Activated CD8-positive, alpha-beta T cell treated with anti-CD3 and anti-CD28 coated beads, Interleukin-2, amount 10 ng/mL, durations not matched to agents 7 days and 5 days (primary cell): ENCODE data around the gene MARK2. TPM values are rescaled to one million over a fixed set of nuclear protein-coding genes. Genes with fewer than 3 reads are reported as not detected.

Experiments
- ATAC-seq: fragments of 150-1000 bp; cut with Tn5 transposase; one replicate; pipeline ENCODE4 v1.10.0; 2021; ENCODE audit warnings: moderate library complexity
- CTCF ChIA-PET: fragments of 350-600 bp; sonication (Branson Sonifier 250); formaldehyde crosslinking; loops from one replicate; lab custom pipeline; 2021; ENCODE audit warnings: antibody characterized with exemption; lab: Charles Lee
- POLR2A ChIA-PET: fragments of 350-600 bp; sonication (Branson Sonifier 250); formaldehyde crosslinking; loops from one replicate; lab custom pipeline; 2021; ENCODE audit warnings: antibody characterized with exemption; lab: Charles Lee
- DNase-seq: peaks from one replicate; pipeline ENCODE4 v3.0.0-alpha.2; 2020
- H3K27ac Mint-ChIP-seq: one replicate; pipeline ENCODE4 v1.8.0; 2021; ENCODE audit warnings: mild to moderate bottlenecking, mixed read lengths
- H3K27me3 Mint-ChIP-seq: one replicate; pipeline ENCODE4 v1.8.0; 2021; ENCODE audit warnings: low read depth, mixed read lengths
- H3K36me3 Mint-ChIP-seq: one replicate; pipeline ENCODE4 v1.8.0; 2021; ENCODE audit warnings: low read depth, mixed read lengths
- H3K4me1 Mint-ChIP-seq: one replicate; pipeline ENCODE4 v1.8.0; 2021; ENCODE audit warnings: low read depth, mixed read lengths
- H3K4me3 Mint-ChIP-seq: one replicate; pipeline ENCODE4 v1.8.0; 2021; ENCODE audit warnings: mild to moderate bottlenecking, mixed read lengths
- H3K9me3 Mint-ChIP-seq: one replicate; pipeline ENCODE4 v1.8.0; 2022; ENCODE audit warnings: mixed read lengths; ENCODE audit not compliant: insufficient read depth
- total RNA-seq, 2 experiments: library from RNA; stranded (reverse); gene quantifications; one replicate each; pipeline ENCODE4 v1.2.3, GENCODE V29; 2021

Gene MARK2
- total RNA-seq, 2 experiments from 2014 or later, result 62.1 to 68.6 TPM

DNA sequence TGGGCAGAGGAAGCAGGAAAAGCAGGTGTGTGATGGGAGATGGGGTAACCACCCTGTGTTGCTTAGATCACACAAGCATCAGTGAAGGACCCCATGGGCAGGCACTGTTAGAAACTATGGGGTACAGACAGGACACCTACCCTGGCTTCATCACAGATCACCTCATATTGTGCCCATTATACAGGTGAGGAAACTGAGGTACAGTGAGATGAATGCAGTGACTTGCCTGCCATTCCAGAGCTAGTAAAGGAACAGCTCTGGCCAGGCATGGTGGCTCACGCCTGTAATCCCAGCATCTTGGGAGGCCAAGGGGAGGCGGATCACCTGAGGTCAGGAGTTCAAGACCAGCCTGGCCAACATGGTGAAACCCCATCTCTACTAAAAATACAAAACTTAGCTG, 5.9 kb upstream of the MARK2 start:
- no peak for ATAC-seq
- H3K27me3 Mint-ChIP-seq, result no peaks in the 10 kb centered on the region
- CTCF ChIA-PET, result interaction anchor here (1.0 to 8.2 kb wide), 5 partner anchors 55 to 315 kb away, joined by 3 to 188 read pairs (median 5); no protein-coding TSS in a partner anchor

GRCh38 chr11:63834535-63835157, 4.3 kb upstream of the MARK2 start:
- ATAC-seq (no peak), DNase-seq (no peak)
- H3K4me1 Mint-ChIP-seq, result peaks cover 37% of the 10 kb centered on the region
- ChIA-PET POLR2A (interaction anchor here (0.6 kb wide), 2 partner anchors 143 to 240 kb away, joined by 3 read pairs; no protein-coding TSS in a partner anchor), CTCF (interaction anchor here (1.4 to 8.2 kb wide), 4 partner anchors 54 to 313 kb away, joined by 3 to 188 read pairs (median 58); no protein-coding TSS in a partner anchor)
- H3K27me3 Mint-ChIP-seq, result no peaks in the 10 kb centered on the region
- no peak overlapping the region for H3K4me3 Mint-ChIP-seq
- peaks cover 4% of the 10 kb centered on the region for H3K36me3 Mint-ChIP-seq
- no peak overlapping the region for H3K27ac Mint-ChIP-seq
- H3K9me3 Mint-ChIP-seq, result no peaks in the 10 kb centered on the region

More for the DNA sequence above, 5.9 kb upstream of the MARK2 start:
- Mint-ChIP-seq H3K4me3 (no peak overlapping the region), H3K4me1 (peaks cover 33% of the 10 kb centered on the region), H3K27ac (no peak overlapping the region), H3K36me3 (peaks cover 5% of the 10 kb centered on the region), H3K9me3 (no peaks in the 10 kb centered on the region)
- POLR2A ChIA-PET, result interaction anchor here (1.0 kb wide), 1 partner anchor 42 kb away, joined by 3 read pairs; no protein-coding TSS in a partner anchor
- DNase-seq, result no peak

DNA sequence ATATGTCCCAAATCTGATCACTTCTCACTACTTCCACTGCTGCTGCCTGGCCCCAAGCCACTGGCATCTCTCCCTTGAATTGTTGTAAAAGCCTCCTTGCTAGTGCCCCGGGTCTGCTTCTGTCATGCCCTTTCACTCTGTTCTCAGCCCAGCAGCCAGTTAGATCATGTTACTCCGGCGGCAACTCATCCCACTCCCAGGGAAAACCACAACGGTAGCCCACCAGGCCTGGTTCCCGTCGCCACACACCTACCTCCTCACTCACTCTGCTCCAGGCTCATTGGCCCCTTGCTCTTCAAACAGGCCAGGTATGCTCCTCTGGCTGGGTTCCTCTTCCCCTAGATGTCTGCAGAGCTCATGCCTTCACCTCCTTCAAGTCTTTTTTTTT, 3.8 kb upstream of the MARK2 start:
- H3K4me3 Mint-ChIP-seq, result no peak overlapping the region
- H3K4me1 Mint-ChIP-seq, result peaks cover 36% of the 10 kb centered on the region
- ChIA-PET CTCF (interaction anchor here (1.3 to 8.2 kb wide), 9 partner anchors 53 to 316 kb away, joined by 3 to 188 read pairs (median 34); no protein-coding TSS in a partner anchor), POLR2A (interaction anchor here (0.6 kb wide), 1 partner anchor 142 kb away, joined by 3 read pairs; no protein-coding TSS in a partner anchor)
- H3K27ac Mint-ChIP-seq, result peak overlapping the region; percentile 41
- H3K9me3 Mint-ChIP-seq, result no peaks in the 10 kb centered on the region
- ATAC-seq (no peak), DNase-seq (no peak)
- peaks cover 7% of the 10 kb centered on the region for H3K36me3 Mint-ChIP-seq
- H3K27me3 Mint-ChIP-seq, result no peaks in the 10 kb centered on the region

DNA sequence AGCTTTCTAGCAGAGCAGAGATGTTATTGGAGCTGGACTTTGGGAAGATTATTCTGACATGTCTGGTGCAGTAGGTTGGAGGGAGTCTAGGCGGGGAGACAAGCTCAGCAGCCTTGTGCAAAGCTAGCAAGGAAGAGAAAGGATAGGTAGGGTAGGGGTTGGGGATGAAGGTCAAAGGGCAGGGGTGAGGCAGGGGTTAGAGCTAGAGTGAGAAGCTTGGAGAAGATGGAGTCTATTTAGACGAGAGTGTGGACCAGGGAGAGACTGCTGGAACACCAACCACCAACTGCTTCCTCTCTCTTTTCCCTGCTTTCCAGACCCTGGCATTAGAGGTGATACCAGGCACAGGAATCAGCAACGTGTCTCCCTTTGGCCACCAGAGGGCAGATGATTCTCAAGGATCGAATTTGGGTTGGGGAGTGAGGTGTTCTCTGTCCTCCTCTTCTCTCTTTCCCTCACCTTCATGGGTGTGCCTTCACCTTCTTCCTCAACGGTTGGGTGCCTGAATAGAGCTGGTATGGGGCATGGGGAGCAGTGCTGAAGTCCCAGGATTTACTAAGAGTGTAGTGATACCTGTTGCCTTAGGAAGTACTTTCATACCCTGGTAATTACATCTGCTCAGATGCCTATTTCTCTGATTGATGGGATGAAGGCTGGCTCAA, 1.8 kb upstream of the MARK2 start:
- H3K27ac Mint-ChIP-seq, result peak overlapping the region; percentile 85
- H3K4me1 Mint-ChIP-seq, result peaks cover 53% of the 10 kb centered on the region
- ATAC-seq (no peak), DNase-seq (peak; percentile 84)
- POLR2A ChIA-PET, result interaction anchor here (1.0 kb wide), 2 partner anchors 101 to 109 kb away, joined by 3 read pairs; no protein-coding TSS in a partner anchor
- H3K27me3 Mint-ChIP-seq, result no peaks in the 10 kb centered on the region
- peak overlapping the region; percentile 85 for H3K4me3 Mint-ChIP-seq
- peaks cover 25% of the 10 kb centered on the region for H3K36me3 Mint-ChIP-seq
- no peaks in the 10 kb centered on the region for H3K9me3 Mint-ChIP-seq
- CTCF ChIA-PET, result interaction anchor here (0.6 to 8.2 kb wide), 51 partner anchors 8 to 481 kb away, joined by 3 to 188 read pairs (median 7); partner anchors contain the start of genes COX8A, NAA40, OTUB1 and PRDX5

DNA sequence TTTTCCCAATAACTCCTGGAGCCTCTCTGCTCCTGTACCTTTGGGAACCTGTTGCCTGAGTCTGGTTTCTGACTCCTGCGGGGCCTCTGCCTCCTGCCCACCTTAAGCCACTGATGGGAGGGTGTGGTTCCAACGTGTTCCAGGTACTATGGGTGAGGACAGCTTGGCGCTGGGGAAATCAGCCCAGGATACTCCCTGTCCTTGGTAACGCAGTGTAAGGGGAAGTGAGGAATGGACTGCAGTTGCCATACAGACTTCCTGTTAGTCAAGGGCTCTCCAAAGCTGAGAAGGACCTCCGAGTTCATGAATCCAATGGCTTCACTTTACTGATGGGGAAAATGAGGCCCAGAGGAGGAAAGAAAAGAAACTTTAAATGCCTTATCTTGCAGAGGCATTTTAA, 1.2 kb upstream of the MARK2 start:
- POLR2A ChIA-PET, result interaction anchor here (1.0 to 1.2 kb wide), 2 partner anchors 101 to 108 kb away, joined by 3 to 5 read pairs; no protein-coding TSS in a partner anchor
- peaks cover 30% of the 10 kb centered on the region for H3K36me3 Mint-ChIP-seq
- no peaks in the 10 kb centered on the region for H3K9me3 Mint-ChIP-seq
- peaks cover 53% of the 10 kb centered on the region for H3K4me1 Mint-ChIP-seq
- H3K27me3 Mint-ChIP-seq, result no peaks in the 10 kb centered on the region
- ATAC-seq (no peak), DNase-seq (no peak)
- peak overlapping the region; percentile 85 for H3K27ac Mint-ChIP-seq
- peak overlapping the region; percentile 85 for H3K4me3 Mint-ChIP-seq
- CTCF ChIA-PET, result interaction anchor here (0.6 to 8.2 kb wide), 50 partner anchors 8 to 480 kb away, joined by 3 to 188 read pairs (median 8); partner anchors contain the start of genes NAA40, OTUB1, PRDX5 and RCOR2

DNA sequence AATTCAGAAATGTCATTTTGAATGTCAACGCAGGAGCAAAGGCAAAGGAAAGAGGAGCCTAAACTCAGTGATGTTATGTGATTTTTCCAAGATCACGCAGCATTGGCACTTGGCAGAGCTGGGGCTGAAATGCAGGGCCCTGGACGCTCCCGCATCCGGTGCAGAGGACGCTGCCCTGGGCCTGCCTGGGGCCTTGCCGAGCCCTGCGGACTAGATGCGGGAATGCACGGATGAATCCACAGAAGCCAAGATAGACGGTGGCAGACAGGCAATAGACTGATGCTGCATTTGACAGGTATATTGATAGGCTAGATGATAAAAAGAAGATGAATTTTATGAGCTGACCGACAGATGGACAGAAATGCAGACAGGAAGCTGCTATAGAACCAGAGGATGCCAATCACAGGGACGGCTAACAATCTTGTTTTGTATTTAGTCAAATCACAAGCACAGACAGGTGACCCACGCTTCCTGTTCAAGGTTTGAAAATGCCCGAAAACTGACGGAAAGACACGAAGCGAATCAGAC, 696 bp upstream of the MARK2 start:
- no peak for DNase-seq
- Mint-ChIP-seq H3K27ac (peak overlapping the region; percentile 85), H3K27me3 (no peaks in the 10 kb centered on the region)

DNA sequence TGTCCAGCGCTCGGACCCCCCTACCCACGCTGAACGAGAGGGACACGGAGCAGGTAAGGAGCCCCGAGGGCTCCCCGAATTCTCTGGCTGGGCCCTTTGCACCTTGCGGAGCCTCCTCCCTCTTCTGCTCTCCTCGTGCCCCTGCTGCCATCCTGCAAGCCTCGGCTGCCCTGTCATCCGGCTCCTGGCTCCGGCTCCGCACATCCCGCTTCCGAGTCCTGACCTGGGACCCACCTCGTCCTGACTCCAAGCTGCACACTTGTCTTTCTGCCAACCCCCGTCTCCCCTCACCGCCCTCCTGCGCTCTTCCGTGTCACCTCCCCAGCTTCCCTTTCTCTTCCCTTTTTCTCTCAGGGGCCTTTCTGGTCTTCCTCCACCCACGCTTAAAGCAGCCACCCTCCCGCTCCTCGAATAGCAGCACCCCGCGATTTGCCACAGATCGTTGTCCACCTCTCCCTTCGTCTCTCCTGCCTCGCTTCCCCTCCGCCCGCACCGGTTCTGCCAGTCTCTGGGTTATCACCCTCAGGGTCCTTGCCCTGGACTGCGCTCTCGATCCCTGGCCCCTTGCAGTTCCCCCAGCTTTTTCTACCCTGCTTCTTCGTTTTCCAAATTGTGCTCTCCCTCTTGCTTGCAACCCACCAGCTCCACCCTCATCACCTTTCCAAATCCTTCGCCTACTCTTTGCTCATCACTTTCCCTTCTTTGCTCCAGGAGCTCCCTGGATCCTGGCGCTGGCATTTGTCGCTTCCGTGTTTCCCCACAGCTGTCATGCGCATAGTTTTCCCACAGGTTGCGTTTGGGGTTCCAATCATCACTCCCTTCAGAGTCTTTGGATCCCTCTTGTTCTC, 822 bp downstream of the MARK2 start:
- Mint-ChIP-seq H3K27ac (peak overlapping the region; percentile 82), H3K4me3 (peak overlapping the region; percentile 86), H3K27me3 (no peaks in the 10 kb centered on the region), H3K4me1 (peaks cover 67% of the 10 kb centered on the region), H3K36me3 (peaks cover 44% of the 10 kb centered on the region), H3K9me3 (no peaks in the 10 kb centered on the region)
- POLR2A ChIA-PET, result interaction anchor here (0.5 to 2.0 kb wide), 10 partner anchors 8 to 405 kb away, joined by 3 to 5 read pairs (median 4); partner anchors contain the start of genes NAA40 and RTN3
- CTCF ChIA-PET, result interaction anchor here (0.6 to 8.2 kb wide), 8 partner anchors 10 to 105 kb away, joined by 3 to 188 read pairs (median 16); partner anchors contain the start of gene ZFTA
- peak; percentile 39 for DNase-seq
- no peak for ATAC-seq

More for the DNA sequence above, 696 bp upstream of the MARK2 start:
- Mint-ChIP-seq H3K9me3 (no peaks in the 10 kb centered on the region), H3K36me3 (peaks cover 34% of the 10 kb centered on the region), H3K4me3 (peak overlapping the region; percentile 85), H3K4me1 (peaks cover 56% of the 10 kb centered on the region)
- POLR2A ChIA-PET, result interaction anchor here (1.0 to 1.8 kb wide), 10 partner anchors 10 to 157 kb away, joined by 3 to 5 read pairs (median 4); partner anchors contain the start of genes NAA40 and RTN3
- no peak for ATAC-seq
- CTCF ChIA-PET, result interaction anchor here (0.7 to 8.2 kb wide), 44 partner anchors 9 to 479 kb away, joined by 3 to 188 read pairs (median 8); partner anchors contain the start of genes NAA40, OTUB1, PRDX5 and RCOR2

DNA sequence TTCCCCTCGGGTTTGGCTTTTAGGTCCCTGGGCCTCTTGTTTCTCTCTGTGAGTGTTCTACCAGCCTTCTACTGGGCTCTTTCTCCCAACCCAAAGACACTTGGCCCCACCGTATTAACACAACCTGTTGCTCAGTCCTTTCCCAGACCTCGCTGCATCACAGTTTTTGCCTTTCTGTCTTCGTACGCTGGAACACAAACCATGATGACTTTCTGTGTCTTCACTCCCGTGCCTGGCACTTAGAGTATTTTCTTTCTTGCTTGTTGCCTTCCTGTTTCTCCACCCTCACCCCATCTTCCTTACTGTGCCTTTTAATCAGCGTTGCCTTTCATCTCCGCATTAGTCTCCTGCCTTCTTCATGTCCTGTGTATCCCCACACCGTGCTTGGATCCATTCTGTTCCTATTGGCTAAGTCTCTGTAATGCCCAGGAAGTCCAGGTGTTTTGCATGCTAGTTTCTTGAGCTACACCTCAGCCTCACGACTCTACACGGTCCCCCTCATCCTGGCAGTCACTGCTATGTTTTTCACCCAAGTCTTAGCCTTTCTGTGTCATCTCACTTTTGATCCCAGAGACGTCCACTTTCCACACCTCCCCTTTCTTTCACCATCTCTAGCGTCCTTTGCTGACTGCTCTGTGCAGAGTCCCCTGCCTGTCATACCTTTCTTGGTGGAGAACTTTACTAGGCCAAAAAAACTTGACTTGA, 1.6 kb downstream of the MARK2 start:
- ATAC-seq, result no peak
- CTCF ChIA-PET, result interaction anchor here (1.0 to 8.2 kb wide), 5 partner anchors 11 to 104 kb away, joined by 3 to 188 read pairs (median 14); partner anchors contain the start of gene ZFTA
- peak overlapping the region; percentile 86 for H3K4me3 Mint-ChIP-seq
- H3K36me3 Mint-ChIP-seq, result peaks cover 48% of the 10 kb centered on the region
- no peaks in the 10 kb centered on the region for H3K9me3 Mint-ChIP-seq
- H3K4me1 Mint-ChIP-seq, result peaks cover 67% of the 10 kb centered on the region
- H3K27ac Mint-ChIP-seq, result peak overlapping the region; percentile 82
- POLR2A ChIA-PET, result interaction anchor here (2.0 kb wide), 1 partner anchor 11 kb away, joined by 5 read pairs; no protein-coding TSS in a partner anchor
- no peaks in the 10 kb centered on the region for H3K27me3 Mint-ChIP-seq
- DNase-seq, result peak; percentile 30

DNA sequence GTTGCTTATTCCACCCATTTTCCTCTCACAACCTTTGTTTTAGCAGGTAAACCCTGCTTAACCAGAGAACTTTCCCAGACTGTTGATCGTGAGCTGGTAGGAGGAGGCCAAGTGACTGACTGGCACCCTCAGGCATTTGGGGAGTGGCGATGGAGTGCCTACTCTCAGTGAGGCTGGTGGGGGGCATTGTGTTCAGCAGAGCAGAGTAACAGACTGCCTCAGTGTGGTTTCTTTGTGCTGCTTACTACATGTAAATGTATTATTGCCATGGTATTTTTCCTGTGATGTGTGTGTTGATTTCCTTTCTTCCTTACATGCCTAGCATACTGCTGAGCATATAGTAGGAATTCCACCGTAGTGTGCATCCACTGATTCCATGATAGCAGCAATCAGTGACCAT, 2.6 kb downstream of the MARK2 start:
- ChIA-PET CTCF (interaction anchor here (1.1 to 1.4 kb wide), 3 partner anchors 9 to 31 kb away, joined by 3 read pairs; no protein-coding TSS in a partner anchor), POLR2A (no interaction called here)
- H3K36me3 Mint-ChIP-seq, result peaks cover 51% of the 10 kb centered on the region
- H3K27ac Mint-ChIP-seq, result no peak overlapping the region
- no peaks in the 10 kb centered on the region for H3K27me3 Mint-ChIP-seq
- DNase-seq, result no peak
- no peak for ATAC-seq
- no peaks in the 10 kb centered on the region for H3K9me3 Mint-ChIP-seq
- peak overlapping the region; percentile 86 for H3K4me3 Mint-ChIP-seq
- peaks cover 72% of the 10 kb centered on the region for H3K4me1 Mint-ChIP-seq

DNA sequence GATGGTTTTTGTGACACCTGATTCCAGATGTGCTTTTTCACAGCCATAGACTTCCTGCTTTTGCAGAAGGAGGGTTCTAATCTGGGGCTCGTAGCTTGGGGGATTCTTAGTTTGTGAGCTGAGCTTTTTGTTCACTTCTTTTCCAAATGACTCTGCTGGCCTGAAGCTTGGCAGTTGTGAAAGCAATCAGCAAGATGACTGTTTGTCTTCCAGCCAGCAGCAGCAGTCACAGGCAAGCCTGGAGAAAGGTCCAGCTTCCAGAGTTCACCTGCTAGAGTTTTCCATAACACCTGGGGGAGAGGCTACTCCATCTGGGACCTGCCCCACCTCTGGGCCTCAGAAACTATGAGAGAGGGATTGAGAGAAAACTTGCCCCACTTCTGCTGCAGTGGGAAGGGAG, 4.1 kb downstream of the MARK2 start:
- ATAC-seq (no peak), DNase-seq (no peak)
- POLR2A ChIA-PET, result no interaction called here
- H3K36me3 Mint-ChIP-seq, result peaks cover 61% of the 10 kb centered on the region
- no peak overlapping the region for H3K4me3 Mint-ChIP-seq
- H3K27me3 Mint-ChIP-seq, result no peaks in the 10 kb centered on the region
- CTCF ChIA-PET, result interaction anchor here (0.9 to 3.4 kb wide), 3 partner anchors 10 to 103 kb away, joined by 3 to 13 read pairs (median 3); no protein-coding TSS in a partner anchor
- H3K27ac Mint-ChIP-seq, result peak overlapping the region; percentile 63
- peaks cover 70% of the 10 kb centered on the region for H3K4me1 Mint-ChIP-seq
- H3K9me3 Mint-ChIP-seq, result no peaks in the 10 kb centered on the region
